Measurements from ENCODE around the gene HERPUD1. TPM values are rescaled to one million over a fixed set of nuclear protein-coding genes. Genes with fewer than 3 reads are reported as not detected.
A peak's percentile ranks its signal among the peaks of the same experiment; 100 is the strongest.

Gene HERPUD1
- total RNA-seq, 2 experiments from 2014 or later: 140 to 342 TPM

DNA sequence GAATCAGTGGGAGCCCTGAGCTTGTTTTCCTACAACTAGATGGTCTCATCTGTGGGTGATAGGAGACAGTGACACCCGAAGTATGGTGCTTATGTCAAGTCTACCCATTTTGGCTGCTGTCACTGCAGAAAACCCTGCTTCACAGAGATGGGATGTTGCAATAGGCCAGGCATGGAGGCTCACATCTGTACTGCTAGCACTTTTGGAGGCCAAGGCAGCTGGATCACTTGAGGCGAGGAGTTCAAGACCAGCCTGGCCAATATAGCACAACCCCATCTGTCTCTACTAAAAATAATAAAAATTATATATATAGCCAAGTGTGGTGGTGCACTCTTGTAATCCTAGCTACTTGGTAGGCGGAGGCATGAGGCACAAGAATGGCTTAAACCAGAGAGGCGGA is 2.3 kb upstream of the HERPUD1 start:
- H3K79me2 ChIP-seq (ENCODE audit: insufficient read depth, low read depth, low read length): peaks cover 27% of the 10 kb centered on the region
- no TSS peak for BruUV-seq (replicated peaks)
- intact Hi-C loops (cut with micrococcal nuclease; ENCODE audit: unreplicated experiment): no loop called here
- H3K4me3 ChIP-seq (ENCODE audit: low read depth, low read length, poor library complexity, severe bottlenecking): no peak overlapping the region
- H3K9me2 ChIP-seq (ENCODE audit: insufficient read depth, low read length): no peaks in the 10 kb centered on the region
- no peak for TF ChIP-seq EZH2phosphoT487 (IDR thresholded peaks at IDR 0.05; ENCODE audit: borderline replicate concordance, low read depth, low read length)
- TF ChIP-seq, protein P1, sequence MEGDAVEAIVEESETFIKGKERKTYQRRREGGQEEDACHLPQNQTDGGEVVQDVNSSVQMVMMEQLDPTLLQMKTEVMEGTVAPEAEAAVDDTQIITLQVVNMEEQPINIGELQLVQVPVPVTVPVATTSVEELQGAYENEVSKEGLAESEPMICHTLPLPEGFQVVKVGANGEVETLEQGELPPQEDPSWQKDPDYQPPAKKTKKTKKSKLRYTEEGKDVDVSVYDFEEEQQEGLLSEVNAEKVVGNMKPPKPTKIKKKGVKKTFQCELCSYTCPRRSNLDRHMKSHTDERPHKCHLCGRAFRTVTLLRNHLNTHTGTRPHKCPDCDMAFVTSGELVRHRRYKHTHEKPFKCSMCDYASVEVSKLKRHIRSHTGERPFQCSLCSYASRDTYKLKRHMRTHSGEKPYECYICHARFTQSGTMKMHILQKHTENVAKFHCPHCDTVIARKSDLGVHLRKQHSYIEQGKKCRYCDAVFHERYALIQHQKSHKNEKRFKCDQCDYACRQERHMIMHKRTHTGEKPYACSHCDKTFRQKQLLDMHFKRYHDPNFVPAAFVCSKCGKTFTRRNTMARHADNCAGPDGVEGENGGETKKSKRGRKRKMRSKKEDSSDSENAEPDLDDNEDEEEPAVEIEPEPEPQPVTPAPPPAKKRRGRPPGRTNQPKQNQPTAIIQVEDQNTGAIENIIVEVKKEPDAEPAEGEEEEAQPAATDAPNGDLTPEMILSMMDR (conservative IDR thresholded peaks at IDR 0.05; ENCODE audit: low read length): no peak
- H3K36me3 ChIP-seq (ENCODE audit: insufficient read depth, low read length): peaks cover 26% of the 10 kb centered on the region
- H4K20me1 ChIP-seq (ENCODE audit: insufficient read depth, low read length): peaks cover 16% of the 10 kb centered on the region
- H2AFZ ChIP-seq (ENCODE audit: low read length): peak overlapping the region; percentile 58; the same call in 1 of the 2 replicates
- H3K27ac ChIP-seq (ENCODE audit: low read depth, low read length, poor library complexity, severe bottlenecking): peak overlapping the region; percentile 94
- DNase-seq (ENCODE audit: low spot score): peak; percentile 65
- H3K9me3 ChIP-seq (ENCODE audit: low read length): no peaks in the 10 kb centered on the region
- CTCF ChIA-PET (ENCODE audit: unreplicated experiment): interaction anchor here (0.5 to 2.9 kb wide), 5 partner anchors 10 to 69 kb away, joined by 3 to 14 read pairs (median 4); no protein-coding TSS in a partner anchor
- H3K4me2 ChIP-seq (ENCODE audit: low read length): peak overlapping the region; percentile 82
- POLR2A ChIA-PET: interaction anchor here (0.7 to 9.8 kb wide), 7 partner anchors 14 to 62 kb away, joined by 3 to 256 read pairs (median 9); no protein-coding TSS in a partner anchor
- H3K4me1 ChIP-seq (ENCODE audit: insufficient read depth, low read length, poor library complexity, severe bottlenecking): peaks cover 49% of the 10 kb centered on the region

- Histone ChIP-seq H3K4me2 (ENCODE audit: low read length) (peak overlapping the region; percentile 82), H3K9me2 (ENCODE audit: insufficient read depth, low read length) (no peaks in the 10 kb centered on the region), H3K4me1 (ENCODE audit: insufficient read depth, low read length, poor library complexity, severe bottlenecking) (peaks cover 58% of the 10 kb centered on the region), H3K36me3 (ENCODE audit: insufficient read depth, low read length) (peaks cover 36% of the 10 kb centered on the region), H3K4me3 (ENCODE audit: low read depth, low read length, poor library complexity, severe bottlenecking) (peak overlapping the region; percentile 95), H3K9me3 (ENCODE audit: low read length) (no peaks in the 10 kb centered on the region), H3K79me2 (ENCODE audit: insufficient read depth, low read depth, low read length) (peaks cover 38% of the 10 kb centered on the region), H3K27ac (ENCODE audit: low read depth, low read length, poor library complexity, severe bottlenecking) (peak overlapping the region; percentile 94), H4K20me1 (ENCODE audit: insufficient read depth, low read length) (peaks cover 25% of the 10 kb centered on the region), H2AFZ (ENCODE audit: low read length) (peak overlapping the region; percentile 58; the same call in 1 of the 2 replicates)
- peak; percentile 69 for DNase-seq (ENCODE audit: low spot score)
- TF ChIP-seq, protein P1 (conservative IDR thresholded peaks at IDR 0.05; ENCODE audit: low read length): no peak
- no peak for TF ChIP-seq EZH2phosphoT487 (IDR thresholded peaks at IDR 0.05; ENCODE audit: borderline replicate concordance, low read depth, low read length)
- ChIA-PET POLR2A (interaction anchor here (0.7 to 9.8 kb wide), 13 partner anchors 13 to 1793 kb away, joined by 3 to 256 read pairs (median 6); no protein-coding TSS in a partner anchor), CTCF (ENCODE audit: unreplicated experiment) (interaction anchor here (0.6 to 2.9 kb wide), 7 partner anchors 11 to 63 kb away, joined by 3 to 14 read pairs (median 6); no protein-coding TSS in a partner anchor)
- BruUV-seq (replicated peaks): no TSS peak
- intact Hi-C loops (cut with micrococcal nuclease; ENCODE audit: unreplicated experiment): loop anchor here (1.0 kb wide), 3 partner anchors 13 to 111 kb away; no protein-coding TSS in a partner anchor
These were observed 1.3 kb upstream of the HERPUD1 start for GRCh38 chr16:56930486-56931270.
